Measurements from ENCODE around the gene TNFSF12. TPM values are rescaled to one million over a fixed set of nuclear protein-coding genes. Genes with fewer than 3 reads are reported as not detected.

Gene TNFSF12
- total RNA-seq, 4 donors from 2014 or later: 9.9 to 31.7 (median 20.9) TPM

DNA sequence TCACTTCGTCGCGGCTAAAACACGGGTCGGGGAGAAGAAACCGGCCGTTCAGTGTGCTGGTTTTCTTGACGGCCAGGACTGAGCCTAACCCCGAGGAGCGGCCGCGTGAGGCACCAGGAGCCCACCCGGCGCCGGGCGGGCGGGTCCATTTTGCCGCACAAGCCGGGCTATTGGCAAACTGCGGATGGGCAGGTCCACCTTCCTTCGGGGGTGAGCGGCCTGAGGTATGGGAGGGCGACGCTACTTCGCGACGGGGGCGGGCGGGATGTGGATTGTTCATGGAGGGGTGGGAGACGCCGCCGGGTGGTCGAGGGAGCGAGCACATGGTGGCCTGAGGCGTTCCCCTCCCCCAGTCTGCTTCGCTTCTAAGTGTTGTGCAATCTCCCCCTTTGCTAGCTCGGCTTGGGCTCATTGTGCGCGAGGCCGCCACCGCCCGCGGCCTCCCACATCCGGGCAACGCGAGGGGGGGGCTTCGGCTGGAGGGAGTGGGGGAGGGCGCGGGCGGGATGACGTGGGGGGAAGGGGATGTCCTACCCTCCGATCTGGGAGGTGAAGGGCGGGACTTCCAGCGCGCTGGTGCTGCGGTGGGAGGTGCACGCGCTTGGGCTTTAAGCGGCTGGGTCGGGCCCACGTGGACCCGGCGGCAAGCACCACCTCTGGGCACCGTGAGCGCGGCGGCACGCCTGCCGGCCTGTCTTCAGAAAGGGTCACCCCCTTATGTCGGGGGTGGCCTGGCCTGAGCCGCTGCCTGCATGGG, 24.6 kb downstream of the TNFSF12 start:
- TF ChIP-seq, protein P1, sequence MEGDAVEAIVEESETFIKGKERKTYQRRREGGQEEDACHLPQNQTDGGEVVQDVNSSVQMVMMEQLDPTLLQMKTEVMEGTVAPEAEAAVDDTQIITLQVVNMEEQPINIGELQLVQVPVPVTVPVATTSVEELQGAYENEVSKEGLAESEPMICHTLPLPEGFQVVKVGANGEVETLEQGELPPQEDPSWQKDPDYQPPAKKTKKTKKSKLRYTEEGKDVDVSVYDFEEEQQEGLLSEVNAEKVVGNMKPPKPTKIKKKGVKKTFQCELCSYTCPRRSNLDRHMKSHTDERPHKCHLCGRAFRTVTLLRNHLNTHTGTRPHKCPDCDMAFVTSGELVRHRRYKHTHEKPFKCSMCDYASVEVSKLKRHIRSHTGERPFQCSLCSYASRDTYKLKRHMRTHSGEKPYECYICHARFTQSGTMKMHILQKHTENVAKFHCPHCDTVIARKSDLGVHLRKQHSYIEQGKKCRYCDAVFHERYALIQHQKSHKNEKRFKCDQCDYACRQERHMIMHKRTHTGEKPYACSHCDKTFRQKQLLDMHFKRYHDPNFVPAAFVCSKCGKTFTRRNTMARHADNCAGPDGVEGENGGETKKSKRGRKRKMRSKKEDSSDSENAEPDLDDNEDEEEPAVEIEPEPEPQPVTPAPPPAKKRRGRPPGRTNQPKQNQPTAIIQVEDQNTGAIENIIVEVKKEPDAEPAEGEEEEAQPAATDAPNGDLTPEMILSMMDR (IDR thresholded peaks at IDR 0.05): no peak
- no peak for TF ChIP-seq POLR2A (IDR thresholded peaks at IDR 0.05)
- intact Hi-C loops (cut with DNase I; ENCODE audit: low total_unique reads): loop anchor here (5.0 kb wide), 1 partner anchor 541 kb away; no protein-coding TSS in a partner anchor
- 0 to 2% methylated on average over 51 of the region's 71 CpGs for WGBS, 2 donors

DNA sequence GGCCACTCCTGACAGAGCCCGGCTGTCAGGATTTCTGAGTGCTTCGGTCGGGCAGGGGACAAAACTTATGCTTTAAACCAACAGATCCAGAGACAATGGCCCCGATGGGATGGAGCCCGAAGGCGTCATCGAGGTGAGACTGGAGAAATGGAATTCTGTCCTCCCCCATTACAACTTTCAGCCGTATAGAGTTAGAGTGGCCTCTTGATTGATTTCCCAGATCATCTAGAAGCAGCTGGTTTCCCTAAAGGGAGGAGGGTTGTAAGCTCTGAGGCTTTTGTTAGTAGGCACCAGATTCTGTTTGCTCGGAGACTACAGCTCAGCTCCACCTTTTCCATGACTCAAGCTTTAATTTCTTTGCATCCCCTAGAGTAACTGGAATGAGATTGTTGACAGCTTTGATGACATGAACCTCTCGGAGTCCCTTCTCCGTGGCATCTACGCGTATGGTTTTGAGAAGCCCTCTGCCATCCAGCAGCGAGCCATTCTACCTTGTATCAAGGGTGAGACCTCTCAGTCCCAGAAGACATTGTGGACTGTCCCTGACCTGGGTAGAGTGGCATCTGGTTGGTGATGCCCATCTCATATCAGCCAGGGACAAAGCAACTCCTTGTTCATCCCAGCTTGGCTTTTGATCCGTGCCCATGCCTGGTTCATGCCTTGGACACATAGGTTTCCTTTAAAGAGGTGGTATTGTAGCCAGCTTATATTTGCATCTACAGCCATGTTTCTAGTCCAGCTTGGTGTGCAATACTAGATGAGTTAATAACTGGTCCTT, 25.5 kb downstream of the TNFSF12 start:
- DNase-seq (ENCODE audit: low spot score in 2 of 2): no peak
- intact Hi-C loops (cut with DNase I; ENCODE audit: low total_unique reads): loop anchor here (5.0 kb wide), 1 partner anchor 542 kb away; no protein-coding TSS in a partner anchor
- WGBS, 2 donors: 21 to 28% methylated on average over 14 to 15 of the region's 15 CpGs
- TF ChIP-seq, protein P1 (IDR thresholded peaks at IDR 0.05): no peak
- TF ChIP-seq POLR2A (IDR thresholded peaks at IDR 0.05): no peak
- H3K4me3 ChIP-seq (ENCODE audit: low read depth, poor library complexity, severe bottlenecking): peak overlapping the region; percentile 100

More for the DNA sequence above, 24.6 kb downstream of the TNFSF12 start:
- DNase-seq (ENCODE audit: low spot score in 2 of 2): peak; percentile 85 to 98
- peak overlapping the region; percentile 100 for H3K4me3 ChIP-seq (ENCODE audit: low read depth, poor library complexity, severe bottlenecking)

DNA sequence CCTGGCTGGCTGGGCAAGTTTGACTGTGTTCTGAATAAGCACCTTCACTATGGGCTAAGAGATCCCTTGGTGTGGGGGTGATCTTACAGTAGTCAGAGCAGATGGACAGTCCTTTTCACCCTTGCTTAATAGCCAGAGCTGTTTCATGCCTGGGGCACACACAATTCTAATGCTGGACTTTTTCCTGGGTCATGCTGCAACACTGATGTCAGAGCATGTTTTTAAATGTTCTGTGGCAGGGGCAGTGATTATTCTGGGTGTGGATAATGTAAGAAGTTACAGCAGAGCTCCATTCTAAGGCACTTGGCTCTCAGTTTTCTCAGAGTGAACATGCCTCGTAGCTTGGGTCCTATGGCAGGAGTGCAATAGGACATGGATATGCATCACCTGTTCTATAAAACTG, 26.6 kb downstream of the TNFSF12 start:
- TF ChIP-seq, protein P1 (IDR thresholded peaks at IDR 0.05): no peak
- no peak for TF ChIP-seq POLR2A (IDR thresholded peaks at IDR 0.05)
- intact Hi-C loops (cut with DNase I; ENCODE audit: low total_unique reads): no loop called here
- H3K4me3 ChIP-seq (ENCODE audit: low read depth, poor library complexity, severe bottlenecking): no peak overlapping the region
- 33 to 74% methylated on average over 1 of the region's 1 CpG for WGBS, 2 donors
- DNase-seq (ENCODE audit: low spot score in 2 of 2): no peak

DNA sequence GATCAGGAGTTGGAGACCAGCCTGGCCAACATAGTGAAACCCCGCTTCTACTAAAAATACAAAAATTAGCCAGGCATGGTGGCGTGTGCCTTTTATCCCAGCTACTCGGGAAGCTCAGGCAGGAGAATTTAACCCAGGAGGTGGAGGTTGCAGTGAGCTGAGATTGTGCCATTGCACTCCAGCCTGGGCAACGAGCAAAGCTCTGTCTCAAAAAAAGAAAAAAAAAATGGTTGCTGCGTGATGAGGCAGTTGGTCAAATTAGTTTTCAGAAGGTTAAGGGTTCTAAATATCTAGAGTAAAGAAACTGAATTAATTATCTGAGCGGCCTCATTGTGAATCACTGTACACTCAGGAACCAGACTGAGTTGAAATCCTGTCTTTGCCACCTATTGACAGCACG, 27.1 kb downstream of the TNFSF12 start:
- no peak overlapping the region for H3K4me3 ChIP-seq (ENCODE audit: low read depth, poor library complexity, severe bottlenecking)
- DNase-seq (ENCODE audit: low spot score in 2 of 2): no peak
- intact Hi-C loops (cut with DNase I; ENCODE audit: low total_unique reads): no loop called here
- 75 to 79% methylated on average over 7 of the region's 7 CpGs for WGBS, 2 donors
- TF ChIP-seq POLR2A (IDR thresholded peaks at IDR 0.05): no peak
- TF ChIP-seq, protein P1 (IDR thresholded peaks at IDR 0.05): no peak

DNA sequence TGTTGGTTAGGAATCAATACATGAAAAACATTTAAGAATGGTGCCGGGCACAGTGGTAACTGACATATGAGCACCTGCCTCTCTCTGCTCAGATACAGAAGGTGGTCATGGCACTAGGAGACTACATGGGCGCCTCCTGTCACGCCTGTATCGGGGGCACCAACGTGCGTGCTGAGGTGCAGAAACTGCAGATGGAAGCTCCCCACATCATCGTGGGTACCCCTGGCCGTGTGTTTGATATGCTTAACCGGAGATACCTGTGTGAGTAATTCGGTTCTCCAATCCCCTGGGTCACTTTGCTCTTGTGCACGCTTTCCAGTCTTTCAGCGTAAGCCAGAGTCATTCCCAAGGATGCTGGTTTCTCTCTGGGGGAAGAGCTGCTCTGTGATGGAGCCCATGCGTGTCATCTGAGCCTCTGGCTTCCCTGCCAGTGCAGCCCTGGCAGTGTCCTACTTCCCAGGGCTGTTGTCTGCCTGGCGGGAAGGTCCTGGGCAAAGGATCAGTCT, 27.6 kb downstream of the TNFSF12 start:
- DNase-seq (ENCODE audit: low spot score in 2 of 2): no peak
- TF ChIP-seq, protein P1 (IDR thresholded peaks at IDR 0.05): no peak
- no peak for TF ChIP-seq POLR2A (IDR thresholded peaks at IDR 0.05)
- 84 to 86% methylated on average over 14 of the region's 14 CpGs for WGBS, 2 donors
- no peak overlapping the region for H3K4me3 ChIP-seq (ENCODE audit: low read depth, poor library complexity, severe bottlenecking)
- intact Hi-C loops (cut with DNase I; ENCODE audit: low total_unique reads): no loop called here

All from lower leg skin (tissue), 4 donors.